IMR-90 (cell line): Measurements from ENCODE around the gene SUPT3H. TPM values are rescaled to one million over a fixed set of nuclear protein-coding genes. Genes with fewer than 3 reads are reported as not detected.

Source experiments
- ATAC-seq: fragments of 200-7000 bp; cut with Tn5 transposase; 2 replicates; pipeline ENCODE4 v1.9.1; 2020; ENCODE audit warnings: low read depth, mild to moderate bottlenecking, moderate library complexity
- BruUV-seq: library from RNA; stranded (reverse); fragments of 400-500 nt; replicated peaks from 2 replicates; lab custom pipeline; 2021; lab: Mats Ljungman, UMichigan
- CTCF ChIA-PET: fragments of 300-600 bp; formaldehyde crosslinking; extraction: SDS; loops from one replicate; lab custom pipeline; 2021; ENCODE audit warnings: antibody characterized with exemption; lab: Yijun Ruan, JAX
- POLR2A ChIA-PET: fragments of 300-600 bp; sonication (Branson Sonifier 250); formaldehyde crosslinking; loops from one replicate; lab custom pipeline; 2022; ENCODE audit warnings: antibody characterized with exemption; ENCODE audit not compliant: unreplicated experiment; lab: Charles Lee
- DNase-seq: peaks from one replicate; pipeline ENCODE4 v3.0.0; 2013
- H2AFZ ChIP-seq: replicated peaks from 2 replicates; pipeline ENCODE3; 2013; ENCODE audit warnings: low read length, mild to moderate bottlenecking; ENCODE audit not compliant: poor library complexity
- H2AK5ac ChIP-seq: 2 replicates; pipeline ENCODE4 v1.6.1; 2013; ENCODE audit warnings: low read depth, low read length, inconsistent platforms
- H2AK9ac ChIP-seq: replicated peaks from 2 replicates; pipeline ENCODE3; 2013; ENCODE audit warnings: mild to moderate bottlenecking, low read depth, low read length, moderate library complexity; ENCODE audit not compliant: poor library complexity
- H2BK120ac ChIP-seq: 2 replicates; pipeline ENCODE4 v1.6.1; 2013; ENCODE audit warnings: low read depth, low read length, inconsistent platforms
- H2BK15ac ChIP-seq: 3 replicates; pipeline ENCODE4 v1.6.1; 2013; ENCODE audit warnings: low read depth, low read length, inconsistent platforms
- H2BK20ac ChIP-seq: 2 replicates; pipeline ENCODE4 v1.6.1; 2013; ENCODE audit warnings: low read depth, mild to moderate bottlenecking, inconsistent platforms, low read length, moderate library complexity
- H2BK5ac ChIP-seq: 2 replicates; pipeline ENCODE4 v1.6.1; 2013; ENCODE audit warnings: mild to moderate bottlenecking, low read depth, low read length, inconsistent platforms; ENCODE audit not compliant: poor library complexity, severe bottlenecking
- H3K14ac ChIP-seq: replicated peaks from 2 replicates; pipeline ENCODE4 v1.6.1; 2013; ENCODE audit warnings: low read depth, low read length, inconsistent platforms
- H3K18ac ChIP-seq: 2 replicates; pipeline ENCODE4 v1.6.1; 2013; ENCODE audit warnings: low read depth, low read length, control low read depth
- H3K23ac ChIP-seq: 2 replicates; pipeline ENCODE4 v1.6.1; 2013; ENCODE audit warnings: low read depth, low read length, inconsistent platforms
- H3K27ac ChIP-seq: 2 replicates; pipeline ENCODE4 v1.5.1; 2013; ENCODE audit warnings: mild to moderate bottlenecking, control low read depth, low read length; ENCODE audit not compliant: insufficient read depth
- H3K27me3 ChIP-seq: 2 replicates; pipeline ENCODE4 v1.6.1; 2013; ENCODE audit warnings: low read length; ENCODE audit not compliant: control insufficient read depth, insufficient read depth
- H3K36me3 ChIP-seq: 2 replicates; pipeline ENCODE4 v1.6.1; 2013; ENCODE audit warnings: low read length, mixed read lengths; ENCODE audit not compliant: control insufficient read depth, insufficient read depth
- H3K4ac ChIP-seq: 2 replicates; pipeline ENCODE4 v1.6.1; 2013; ENCODE audit warnings: low read depth, low read length, inconsistent platforms
- H3K4me1 ChIP-seq: 2 replicates; pipeline ENCODE4 v1.6.1; 2013; ENCODE audit warnings: low read length, mixed read lengths; ENCODE audit not compliant: control insufficient read depth, insufficient read depth
- H3K4me2 ChIP-seq: 2 replicates; pipeline ENCODE4 v1.6.1; 2013; ENCODE audit warnings: low read depth, mild to moderate bottlenecking, control low read depth, low read length, moderate library complexity
- H3K4me3 ChIP-seq: 2 replicates; pipeline ENCODE4 v1.5.1; 2013; ENCODE audit warnings: low read depth, mild to moderate bottlenecking, control low read depth, low read length, moderate library complexity; ENCODE audit not compliant: insufficient read depth
- H3K56ac ChIP-seq: 2 replicates; pipeline ENCODE4 v1.6.1; 2013; ENCODE audit warnings: low read length, inconsistent platforms; ENCODE audit not compliant: insufficient read depth; ENCODE audit errors: extremely low read depth
- H3K79me1 ChIP-seq, 2 experiments: 2 replicates each; pipeline ENCODE4 v1.6.1; 2013; ENCODE audit warnings: low read length in 2 of 2, inconsistent platforms in 1 of 2, low read depth in 1 of 2
- H3K9ac ChIP-seq: 2 replicates; pipeline ENCODE4 v1.6.1; 2013; ENCODE audit warnings: low read depth, low read length, control low read depth
- H3K9me1 ChIP-seq: 2 replicates; pipeline ENCODE4 v1.6.1; 2013; ENCODE audit warnings: low read length, inconsistent platforms; ENCODE audit not compliant: insufficient read depth
- H3K9me3 ChIP-seq: 2 replicates; pipeline ENCODE4 v1.6.1; 2013; ENCODE audit warnings: low read length; ENCODE audit not compliant: control insufficient read depth, insufficient read depth
- H4K20me1 ChIP-seq: 2 replicates; pipeline ENCODE4 v1.6.1; 2013; ENCODE audit warnings: low read length, inconsistent platforms; ENCODE audit not compliant: insufficient read depth
- H4K5ac ChIP-seq: 2 replicates; pipeline ENCODE4 v1.6.1; 2013; ENCODE audit warnings: mild to moderate bottlenecking, low read depth, low read length, control low read depth
- H4K8ac ChIP-seq, 2 experiments: 2 replicates each; pipeline ENCODE4 v1.6.1; 2013; ENCODE audit warnings: low read depth in 2 of 2, low read length in 2 of 2, control low read depth in 1 of 2, inconsistent platforms in 1 of 2
- H4K91ac ChIP-seq: 2 replicates; pipeline ENCODE4 v1.6.1; 2013; ENCODE audit warnings: low read depth, low read length, inconsistent platforms; ENCODE audit not compliant: insufficient read depth
- BHLHE40 ChIP-seq: fragments of 150-350 bp; IDR thresholded peaks from 2 replicates; pipeline ENCODE4 v1.6.1; 2016; ENCODE audit warnings: mild to moderate bottlenecking, low read depth, low read length
- CEBPB ChIP-seq: IDR thresholded peaks from 2 replicates; pipeline ENCODE4 v1.6.1; 2012; ENCODE audit warnings: low read depth, low read length, improper control_type of control experiment
- CHD1 ChIP-seq: IDR thresholded peaks from 2 replicates; pipeline ENCODE4 v1.6.1; 2012; ENCODE audit warnings: low read depth, low read length, improper control_type of control experiment
- CTCF ChIP-seq: conservative IDR thresholded peaks from 2 replicates; pipeline ENCODE4 v1.5.1; 2012; ENCODE audit warnings: mild to moderate bottlenecking, low read depth, low read length, improper control_type of control experiment
- ELK1 ChIP-seq: fragments of 150-350 bp; IDR thresholded peaks from 2 replicates; pipeline ENCODE4 v1.6.1; 2016; ENCODE audit warnings: low read depth, mild to moderate bottlenecking, low read length, moderate library complexity, borderline replicate concordance
- FOS ChIP-seq: fragments of 150-350 bp; IDR thresholded peaks from 2 replicates; pipeline ENCODE4 v1.6.1; 2016; ENCODE audit warnings: low read depth, low read length
- MAFK ChIP-seq: IDR thresholded peaks from 2 replicates; pipeline ENCODE4 v1.6.1; 2012; ENCODE audit warnings: low read depth, low read length, improper control_type of control experiment
- MAZ ChIP-seq: IDR thresholded peaks from 2 replicates; pipeline ENCODE4 v1.6.1; 2012; ENCODE audit warnings: low read depth, mild to moderate bottlenecking, low read length, improper control_type of control experiment, moderate library complexity, borderline replicate concordance
- MXI1 ChIP-seq: IDR thresholded peaks from 2 replicates; pipeline ENCODE4 v1.6.1; 2012; ENCODE audit warnings: low read depth, mild to moderate bottlenecking, low read length, moderate library complexity, borderline replicate concordance
- NFE2L2 ChIP-seq: fragments of 150-350 bp; IDR thresholded peaks from 2 replicates; pipeline ENCODE4 v1.6.1; 2016; ENCODE audit warnings: low read depth, mild to moderate bottlenecking, low read length
- POLR2A ChIP-seq: IDR thresholded peaks from 2 replicates; pipeline ENCODE4 v1.6.1; 2012; ENCODE audit warnings: mild to moderate bottlenecking, low read depth, low read length
- RAD21 ChIP-seq: IDR thresholded peaks from 2 replicates; pipeline ENCODE4 v1.6.1; 2012; ENCODE audit warnings: low read length, improper control_type of control experiment
- RCOR1 ChIP-seq: IDR thresholded peaks from 2 replicates; pipeline ENCODE4 v1.6.1; 2012; ENCODE audit warnings: mild to moderate bottlenecking, low read length, improper control_type of control experiment; ENCODE audit not compliant: insufficient replicate concordance
- RFX5 ChIP-seq: IDR thresholded peaks from 2 replicates; pipeline ENCODE4 v1.8.0; 2012; ENCODE audit warnings: low read depth, mild to moderate bottlenecking, low read length, moderate library complexity
- SMC3 ChIP-seq: fragments of 150-350 bp; IDR thresholded peaks from 2 replicates; pipeline ENCODE4 v1.6.1; 2016; ENCODE audit warnings: low read depth, mild to moderate bottlenecking, antibody characterized with exemption, low read length, moderate library complexity
- USF2 ChIP-seq: fragments of 150-350 bp; IDR thresholded peaks from 2 replicates; pipeline ENCODE4 v1.6.1; 2017; ENCODE audit warnings: mild to moderate bottlenecking, antibody characterized with exemption, low read length, low read depth
- WGBS, 2 experiments: methylation state at CpG; one replicate each; pipeline versions ENCODE4 v1.1.5 to v1.1.7; 2013; ENCODE audit warnings: missing lambda C conversion rate in 2 of 2; ENCODE audit not compliant: insufficient read length in 1 of 2; ENCODE audit errors: extremely low coverage in 2 of 2; 5-methylcytosine and 5-hydroxymethylcytosine counted together
- dilution Hi-C: fragments of 300-500 bp; cut with HindIII; formaldehyde crosslinking; loops from one replicate; pipeline ENCODE4 v1.14.3; 2018; ENCODE audit warnings: low sequenced_read_pairs; ENCODE audit not compliant: unreplicated experiment
- in situ Hi-C: fragments of 300-500 bp; cut with MboI; formaldehyde crosslinking; loops from 3 replicates; pipeline ENCODE4 v1.14.3; 2019; ENCODE audit warnings: low sequenced_read_pairs, inconsistent platforms, mixed read lengths
- intact Hi-C: fragments of 100-400 bp; cut with micrococcal nuclease; formaldehyde crosslinking; loops from 2 replicates; pipeline ENCODE4 v1.10.0; 2022
- polyA plus RNA-seq, 3 experiments: library from polyadenylated mRNA; depleted of rRNA; stranded (reverse); fragments of >200 nt; gene quantifications; 2 replicates each; pipeline ENCODE4 v1.2.3, GENCODE V29; 2012; ENCODE audit warnings: low replicate concordance in 1 of 3
- total RNA-seq: library from RNA; depleted of rRNA; stranded (reverse); fragments of >200 nt; gene quantifications from 2 replicates; pipeline ENCODE4 v1.2.3, GENCODE V29; 2012

Gene SUPT3H
- total and polyA plus RNA-seq, 2 of the 4 experiments (the other 2 are of a cell fraction): 4.5 to 5.0 TPM

GRCh38 chr6:45057711-45058110 lies 320.0 kb downstream of the SUPT3H start:
- Histone ChIP-seq H3K9me3 (no peaks in the 10 kb centered on the region), H3K27ac (no peak overlapping the region), H3K23ac (no peak overlapping the region), H3K4me3 (no peak overlapping the region), H3K9ac (no peak overlapping the region), H2AK9ac (no peak overlapping the region), H3K56ac (no peak overlapping the region), H2AK5ac (no peak overlapping the region), H3K36me3 (no peaks in the 10 kb centered on the region), H2BK20ac (no peak overlapping the region), H3K4ac (no peak overlapping the region), H2BK5ac (no peak overlapping the region), H2AFZ (no peak overlapping the region), H2BK120ac (no peak overlapping the region), H3K18ac (no peak overlapping the region; the same call in 1 of the 2 replicates), H3K79me1 (no peaks in the 10 kb centered on the region), H3K4me2 (no peak overlapping the region), H3K27me3 (no peaks in the 10 kb centered on the region), H4K5ac (no peak overlapping the region), H2BK15ac (no peak overlapping the region), H4K8ac (no peak overlapping the region), H4K91ac (no peak overlapping the region), H3K4me1 (peaks cover 2% of the 10 kb centered on the region; the same call in 1 of the 2 replicates), H3K14ac (no peak overlapping the region), H3K9me1 (no peaks in the 10 kb centered on the region), H4K20me1 (no peaks in the 10 kb centered on the region)
- dilution Hi-C loops (no loop called here), intact Hi-C loops (no loop called here), in situ Hi-C loops (no loop called here)
- no peak for ATAC-seq
- no CpG with 5 or more reads among the region's 3 CpGs for WGBS, 2 experiments
- TF ChIP-seq USF2 (no peak), POLR2A (no peak), FOS (no peak), ELK1 (no peak), NFE2L2 (no peak), SMC3 (no peak), MXI1 (no peak), RAD21 (no peak), BHLHE40 (no peak), MAFK (no peak), CTCF (no peak), CEBPB (no peak), MAZ (no peak), RCOR1 (no peak), RFX5 (no peak), CHD1 (no peak)
- CTCF ChIA-PET: no interaction called here
- no peak for DNase-seq
- BruUV-seq: no TSS peak
- POLR2A ChIA-PET: no interaction called here
